GM19328 (cell line): ENCODE measurements around the gene BOK.
"Not testable (repeated sequence)": the region's sequence is repeated elsewhere in the genome, so short reads cannot be mapped to it uniquely, and the experiment has no call there.

Experiments
- ATAC-seq: cut with Tn5 transposase; IDR thresholded peaks from one replicate; pipeline ENCODE4 v1.9.1; 2021; ENCODE audit warnings: mild to moderate bottlenecking, moderate library complexity; ENCODE audit not compliant: unreplicated experiment

BOK gene

GRCh38 chr2:241555711-241556110 is 2.8 kb upstream of the BOK start:
- ATAC-seq: no peak

GRCh38 chr2:241556746-241557145 is 1.8 kb upstream of the BOK start:
- ATAC-seq: no peak

GRCh38 chr2:241559323-241560161 is 997 bp downstream of the BOK start:
- no peak for ATAC-seq

GRCh38 chr2:241560162-241560882 is 1.8 kb downstream of the BOK start:
- no peak for ATAC-seq

- no peak for ATAC-seq
Measured at GRCh38 chr2:241560883-241561474, 2.4 kb downstream of the BOK start.

- ATAC-seq: no peak
Measured at GRCh38 chr2:241561832-241562231, 3.3 kb downstream of the BOK start.

GRCh38 chr2:241562269-241562891 is 3.8 kb downstream of the BOK start:
- no peak for ATAC-seq

- ATAC-seq: no peak
Measured at GRCh38 chr2:241563031-241563507, 4.5 kb downstream of the BOK start.

- ATAC-seq: no peak
Measured at GRCh38 chr2:241563571-241563980, 5.0 kb downstream of the BOK start.

GRCh38 chr2:241563981-241564595 is 5.5 kb downstream of the BOK start:
- ATAC-seq: no peak

GRCh38 chr2:241564596-241565410 is 6.3 kb downstream of the BOK start:
- ATAC-seq: no peak

GRCh38 chr2:241565411-241565810 is 6.9 kb downstream of the BOK start:
- no peak for ATAC-seq

GRCh38 chr2:241566021-241566420 is 7.5 kb downstream of the BOK start:
- ATAC-seq: not testable (repeated sequence)

- no peak for ATAC-seq
Measured at GRCh38 chr2:241566468-241566867, 7.9 kb downstream of the BOK start.

- ATAC-seq: not testable (repeated sequence)
Measured at GRCh38 chr2:241567266-241567665, 8.7 kb downstream of the BOK start.

GRCh38 chr2:241567776-241568175 is 9.2 kb downstream of the BOK start:
- no peak for ATAC-seq

- no peak for ATAC-seq
Measured at GRCh38 chr2:241568726-241569125, 10.2 kb downstream of the BOK start.

- no peak for ATAC-seq
Measured at GRCh38 chr2:241569831-241570281, 11.3 kb downstream of the BOK start.

- no peak for ATAC-seq
Measured at GRCh38 chr2:241570961-241571581, 12.5 kb downstream of the BOK start.
